Astrocyte (in vitro differentiated cells and primary cell): ENCODE results near the gene EPB41.

ENCODE experiments used
- CTCF ChIP-seq: IDR thresholded peaks from 2 replicates; pipeline ENCODE4 v1.5.1; 2011; ENCODE audit warnings: low read depth, mild to moderate bottlenecking, inconsistent platforms, low read length, moderate library complexity; ENCODE audit not compliant: insufficient read depth
- EZH2 ChIP-seq: IDR thresholded peaks from 2 replicates; pipeline ENCODE4 v1.6.1; 2012; ENCODE audit warnings: mild to moderate bottlenecking, low read length, inconsistent platforms; ENCODE audit not compliant: insufficient read depth

DNA sequence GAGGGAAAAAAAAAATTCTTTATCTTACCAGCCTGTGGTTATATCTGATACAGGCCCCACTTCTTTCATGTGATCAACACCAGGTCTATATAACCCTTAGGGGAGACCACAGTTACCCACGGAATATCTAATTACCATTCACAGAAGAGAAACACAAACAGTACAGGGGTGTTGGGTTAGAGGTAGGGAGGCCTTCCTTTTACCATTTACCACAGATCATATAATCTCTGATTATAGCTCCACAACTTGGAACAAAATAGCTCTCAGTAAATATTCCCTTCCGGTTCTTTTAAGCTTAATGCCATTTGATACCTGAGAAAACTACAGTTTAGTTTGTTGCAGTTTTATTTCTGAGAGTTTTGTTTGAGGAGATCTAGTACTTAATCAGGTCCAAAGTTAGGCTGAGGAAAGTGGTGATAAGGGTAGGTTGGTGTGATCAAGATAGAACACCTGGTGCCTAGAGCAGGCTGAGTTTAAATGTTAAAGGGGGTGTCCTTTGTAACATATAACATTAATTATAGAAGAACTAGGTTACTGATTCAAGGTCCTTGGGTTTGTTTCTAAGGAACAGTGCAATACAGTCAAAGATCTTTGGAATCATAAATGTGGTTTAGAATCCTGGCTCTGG lies 14.1 kb downstream of the EPB41 start:
- no peak for TF ChIP-seq CTCF
- TF ChIP-seq EZH2 = no peak
